HG03354 (cell line): ENCODE data around the gene FBRSL1.
"Not testable (repeated sequence)": the region's sequence is repeated elsewhere in the genome, so short reads cannot be mapped to it uniquely, and the experiment has no call there.

Experiments used
- ATAC-seq: cut with Tn5 transposase; IDR thresholded peaks from one replicate; pipeline ENCODE4 v1.9.1; 2021; ENCODE audit warnings: mild to moderate bottlenecking; ENCODE audit not compliant: unreplicated experiment, poor library complexity, severe bottlenecking

FBRSL1 gene

DNA sequence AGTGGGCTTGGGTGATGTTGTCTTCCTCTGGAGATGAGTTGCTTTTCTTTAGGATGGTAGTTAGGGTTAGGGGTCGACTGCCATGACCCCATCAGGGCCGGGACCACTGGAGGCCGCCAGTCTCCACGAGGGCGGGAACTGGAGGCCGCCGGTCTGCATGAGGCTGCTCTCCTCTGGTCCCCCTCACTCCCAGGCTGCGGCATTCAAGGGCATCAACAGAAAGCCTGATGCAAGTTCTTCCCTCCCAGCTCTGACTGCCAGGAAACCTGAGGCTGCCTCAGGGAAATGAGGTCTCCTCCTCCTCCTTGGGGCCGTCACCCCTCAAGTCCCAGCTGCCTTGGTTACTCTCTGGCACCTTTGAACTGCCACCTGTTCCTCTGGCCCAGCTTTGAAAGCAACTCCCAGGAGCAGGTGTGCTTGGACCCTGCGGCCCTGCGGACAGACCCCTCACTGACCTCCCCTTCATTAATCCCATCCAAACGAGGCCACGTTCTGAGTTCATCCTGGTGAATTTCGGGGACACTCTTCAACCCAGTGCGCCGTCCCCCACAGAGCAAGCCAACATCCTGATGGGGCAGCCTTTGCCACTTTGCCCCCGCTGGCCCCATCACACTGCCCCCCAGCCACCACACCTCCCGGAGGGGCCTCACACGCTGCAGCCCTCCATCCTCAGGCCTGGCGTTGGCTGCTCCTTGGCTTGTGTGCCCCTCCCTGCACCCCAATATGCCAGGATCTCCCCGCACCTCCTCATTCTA lies 37.2 kb upstream of the FBRSL1 start:
- ATAC-seq: no peak

DNA sequence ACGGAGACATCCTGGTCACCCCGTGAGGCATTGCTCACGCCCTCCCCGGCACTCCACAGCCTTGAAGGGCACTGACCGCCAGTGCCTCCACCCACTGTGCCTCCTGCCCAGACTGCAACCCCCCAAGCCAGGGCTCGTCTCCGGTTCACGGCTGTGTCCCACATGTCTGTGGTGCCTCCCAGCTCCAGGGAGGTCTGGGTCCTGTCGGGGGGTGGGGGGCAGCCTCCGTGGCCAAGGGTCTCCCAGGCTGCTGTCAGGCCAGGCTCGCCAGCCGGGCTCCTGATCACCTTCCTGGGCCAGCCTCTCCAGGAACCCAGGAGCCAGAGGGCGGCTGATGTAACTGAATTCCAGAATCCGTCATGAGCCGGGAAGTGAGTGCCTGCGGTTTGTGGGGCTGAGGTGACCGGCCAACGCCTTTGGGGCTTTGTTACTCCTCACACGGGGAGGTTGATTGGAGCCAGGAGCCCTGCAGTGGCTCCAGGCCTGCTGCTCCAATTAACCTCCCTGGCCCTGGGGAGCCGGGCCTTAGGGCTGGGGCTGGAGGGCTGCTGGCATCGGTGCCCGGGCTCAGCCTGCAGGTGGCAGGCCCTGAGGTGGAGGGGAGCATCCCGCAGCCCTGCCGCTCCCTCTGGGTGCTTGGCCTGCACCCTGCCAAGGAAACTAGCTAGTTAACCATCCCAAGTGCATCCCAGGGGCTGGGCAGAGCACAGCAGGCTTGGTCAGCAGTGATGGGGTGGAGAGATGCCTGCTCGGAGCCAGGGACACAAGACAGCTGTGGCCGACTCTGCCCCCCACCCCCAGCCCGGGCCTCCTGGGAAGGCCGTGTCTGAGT lies 36.4 kb upstream of the FBRSL1 start:
- no peak for ATAC-seq

DNA sequence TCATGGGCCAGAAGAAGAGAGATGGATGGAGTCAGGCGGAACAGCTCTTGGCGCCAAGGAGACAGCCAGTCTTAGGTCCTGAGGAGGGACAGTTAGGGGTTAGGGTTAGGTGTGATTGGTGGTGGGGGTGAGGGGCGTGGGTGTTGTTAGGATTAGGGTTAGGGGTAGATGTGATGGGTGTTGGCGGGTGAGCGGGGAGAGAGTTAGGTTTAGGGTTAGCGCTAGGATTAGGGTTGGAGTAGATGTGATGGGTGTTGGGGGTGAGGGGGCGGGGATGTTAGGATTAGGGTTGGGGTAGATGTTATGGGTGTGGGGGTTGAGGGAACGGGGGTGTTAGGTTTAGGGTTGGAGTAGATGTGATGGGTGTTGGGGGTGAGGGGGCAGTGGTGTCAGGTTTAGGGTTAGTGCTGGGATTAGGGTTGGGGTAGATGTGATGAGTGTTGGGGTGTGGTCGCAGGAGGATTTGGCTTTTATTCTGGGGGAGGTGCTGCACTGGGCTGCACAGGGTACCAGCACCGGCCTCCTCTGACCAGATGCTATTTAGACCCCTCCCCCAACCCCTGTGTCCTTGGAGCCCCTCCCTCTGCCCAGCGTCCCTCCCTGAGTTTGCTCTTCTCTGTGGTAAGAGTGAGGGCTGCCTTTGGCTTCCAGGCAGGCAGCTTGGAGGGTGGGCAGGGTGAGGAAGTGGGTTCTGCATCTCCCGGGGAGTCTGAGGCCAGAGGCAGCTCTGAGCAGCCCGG lies 35.6 kb upstream of the FBRSL1 start:
- ATAC-seq: no peak

DNA sequence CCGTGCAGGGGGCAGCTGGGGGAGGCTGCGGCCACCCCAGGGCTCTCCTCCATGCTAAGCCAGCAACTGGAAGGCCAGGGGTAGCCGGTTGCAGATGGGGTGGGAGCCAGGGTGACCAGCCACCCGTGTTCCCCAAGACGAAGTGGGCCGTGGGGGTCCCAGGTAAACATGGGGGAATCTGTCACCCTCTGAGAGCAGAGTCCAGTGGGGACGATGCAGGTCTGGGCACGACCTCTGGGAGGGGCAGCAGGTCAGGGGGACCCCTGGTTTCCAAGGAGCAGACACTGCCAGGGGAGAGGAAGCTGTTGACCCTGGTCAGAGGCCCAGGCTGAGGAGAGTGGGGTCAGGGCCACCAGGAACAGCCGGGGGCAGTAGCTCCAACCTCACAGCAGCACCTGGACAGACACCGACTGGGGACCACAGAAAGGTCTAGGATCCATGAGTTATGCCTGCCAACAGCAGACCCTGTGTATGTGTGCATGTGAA lies 35.0 kb upstream of the FBRSL1 start:
- ATAC-seq: no peak

DNA sequence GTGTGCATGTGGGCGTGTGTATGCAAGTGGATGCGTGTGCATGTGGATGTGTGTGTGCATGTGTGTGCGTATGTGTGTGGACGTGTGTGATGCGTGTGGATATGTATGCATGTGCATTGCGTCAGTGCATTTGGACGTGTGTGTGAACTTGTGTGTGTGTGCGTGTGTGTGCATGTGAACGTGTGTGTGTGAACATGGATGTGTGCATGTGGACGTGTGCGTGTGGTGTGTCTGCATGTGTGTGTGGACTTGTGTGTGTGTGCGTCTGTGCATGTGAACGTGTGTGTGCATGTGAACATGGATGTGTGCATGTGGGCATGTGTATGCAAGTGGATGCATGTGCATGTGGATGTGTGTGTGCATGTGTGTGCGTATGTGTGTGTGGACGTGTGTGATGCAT lies 34.4 kb upstream of the FBRSL1 start:
- no peak for ATAC-seq

DNA sequence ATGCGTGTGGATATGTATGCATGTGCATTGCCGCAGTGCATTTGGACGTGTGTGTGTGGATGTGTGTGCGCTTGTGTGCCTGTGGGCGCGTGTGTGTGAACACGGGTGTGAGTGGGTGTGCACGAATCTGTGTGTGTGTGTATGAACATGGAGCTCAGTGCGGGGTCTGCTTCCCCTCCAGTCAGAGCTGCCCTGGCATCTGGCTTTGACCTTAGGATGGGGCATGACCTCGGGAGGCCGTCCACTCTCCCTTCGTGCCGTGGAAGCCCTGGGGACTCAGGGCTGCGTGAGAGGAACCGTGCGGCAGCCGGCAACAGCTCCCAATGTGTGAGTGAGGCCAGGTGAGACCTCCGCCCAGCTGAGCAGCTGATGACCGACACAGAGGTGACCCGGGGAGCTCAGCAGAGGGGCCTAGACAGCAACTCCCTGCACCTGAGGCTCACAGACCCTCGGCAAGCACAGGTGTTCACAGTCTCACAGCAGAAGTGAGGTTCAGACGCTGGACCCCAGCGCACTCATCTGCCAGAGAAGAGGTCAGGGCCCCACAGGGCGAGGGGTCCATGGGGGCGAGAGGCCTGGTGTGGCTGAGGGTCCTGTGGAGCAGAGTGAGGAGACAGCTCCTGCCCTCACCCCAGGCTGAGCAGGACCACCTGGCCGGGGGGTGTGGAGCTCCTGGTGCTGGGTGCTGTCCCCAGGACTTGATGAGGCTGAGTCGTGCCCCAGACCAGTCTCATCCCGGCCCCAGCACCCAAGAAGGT lies 33.6 kb upstream of the FBRSL1 start:
- ATAC-seq: no peak

DNA sequence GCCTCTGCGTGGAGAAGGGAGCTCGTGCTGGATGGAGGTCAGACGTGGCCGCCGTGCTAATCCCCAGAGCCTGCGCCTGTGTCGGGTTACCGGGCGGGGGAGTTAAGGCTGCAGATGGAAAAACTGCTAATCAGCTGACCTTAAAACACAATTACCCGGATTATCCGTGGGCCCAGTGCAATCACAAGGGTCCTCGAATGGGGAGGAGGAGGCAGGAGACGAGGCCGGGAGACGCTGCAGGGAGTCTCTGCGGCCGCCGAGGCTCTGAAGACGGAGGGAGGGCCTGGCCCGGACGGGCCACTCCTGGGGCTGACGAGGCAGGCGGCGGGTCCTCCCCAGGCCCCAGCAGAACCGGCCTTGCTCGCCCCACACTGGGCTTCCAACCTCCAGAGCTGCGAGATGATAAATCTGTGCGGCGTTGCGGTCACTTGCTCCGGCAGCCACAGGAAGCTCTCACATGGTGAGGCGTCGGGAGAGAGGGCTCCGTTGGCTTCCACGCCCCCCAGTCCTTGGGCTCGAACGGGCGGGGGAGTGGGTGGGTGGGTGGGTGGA lies 32.9 kb upstream of the FBRSL1 start:
- no peak for ATAC-seq

DNA sequence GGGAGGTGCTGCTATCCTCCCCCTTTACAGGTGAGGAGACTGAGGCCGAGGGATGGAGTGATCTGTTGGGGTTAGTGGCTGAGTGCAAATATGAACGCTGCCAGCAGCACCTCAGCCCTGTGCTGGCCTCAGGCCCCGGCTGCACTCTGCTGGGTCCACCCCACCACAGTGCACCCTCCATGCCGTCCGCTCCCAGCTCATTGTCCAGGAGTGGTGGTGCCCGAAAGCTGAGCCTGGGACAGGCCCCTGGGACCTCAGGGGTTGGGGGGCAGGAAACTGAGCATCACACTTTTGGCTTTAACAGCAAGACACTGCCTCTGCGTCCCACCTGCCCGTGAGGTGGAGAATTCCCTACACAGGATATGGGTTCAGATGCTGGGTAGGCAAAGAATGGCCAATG lies 31.5 kb upstream of the FBRSL1 start:
- ATAC-seq: no peak

DNA sequence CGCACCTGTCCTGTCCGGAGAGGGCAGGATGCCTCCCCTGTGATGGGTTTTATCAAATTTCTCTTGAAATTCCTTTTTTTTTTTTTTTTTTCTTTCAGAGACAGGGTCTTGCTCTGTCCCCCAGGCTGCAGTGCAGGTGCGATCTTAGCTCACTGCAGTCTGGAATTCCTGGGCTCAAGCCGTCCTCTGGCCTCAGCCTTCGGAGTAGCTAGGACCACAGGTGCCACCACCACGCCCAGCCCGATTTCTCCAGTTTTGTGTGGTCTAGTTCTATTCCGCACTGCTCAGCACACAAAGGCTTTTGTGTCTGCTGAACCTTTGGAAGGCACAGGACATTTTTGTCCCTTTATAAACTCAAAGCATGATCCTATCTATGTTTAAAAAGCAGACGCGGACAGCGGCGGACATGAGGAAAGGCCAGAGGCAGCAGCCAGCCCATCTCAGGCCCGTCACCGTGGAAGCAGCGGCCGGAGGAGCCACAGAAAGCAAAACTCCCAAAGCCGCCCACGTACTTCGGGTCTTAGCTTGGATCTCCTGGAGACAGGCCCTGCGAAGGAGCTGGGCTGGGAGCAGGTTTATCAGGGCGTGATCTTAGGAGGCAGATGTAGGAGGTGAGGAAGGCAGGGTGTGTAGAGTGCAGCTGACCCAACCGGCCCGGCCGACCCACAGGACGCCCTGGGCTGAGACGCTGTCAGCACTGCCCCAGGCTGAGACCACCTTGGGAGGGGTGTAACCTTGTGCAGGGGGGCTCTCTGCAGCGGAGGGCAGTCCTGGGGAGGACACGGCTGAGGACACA lies 30.9 kb upstream of the FBRSL1 start:
- no peak for ATAC-seq

DNA sequence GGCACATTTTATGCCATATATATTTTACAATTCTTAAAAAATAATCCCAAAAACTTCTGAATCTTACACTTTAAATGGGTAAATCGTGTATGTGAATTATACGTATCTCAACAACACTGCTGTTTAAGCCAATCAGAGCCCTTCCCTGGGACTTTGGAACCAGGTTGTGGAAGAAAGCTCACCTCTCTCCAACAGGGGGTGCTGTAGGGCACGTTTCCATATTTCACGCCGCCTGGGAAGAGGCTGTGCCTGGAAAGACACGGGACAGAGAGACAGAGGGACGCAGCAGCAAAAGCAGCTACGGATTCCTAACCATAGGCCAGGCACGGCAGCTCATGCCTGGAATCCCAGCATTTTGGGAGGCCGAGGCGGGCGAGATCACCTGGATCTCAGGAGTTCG lies 29.4 kb upstream of the FBRSL1 start:
- no peak for ATAC-seq

DNA sequence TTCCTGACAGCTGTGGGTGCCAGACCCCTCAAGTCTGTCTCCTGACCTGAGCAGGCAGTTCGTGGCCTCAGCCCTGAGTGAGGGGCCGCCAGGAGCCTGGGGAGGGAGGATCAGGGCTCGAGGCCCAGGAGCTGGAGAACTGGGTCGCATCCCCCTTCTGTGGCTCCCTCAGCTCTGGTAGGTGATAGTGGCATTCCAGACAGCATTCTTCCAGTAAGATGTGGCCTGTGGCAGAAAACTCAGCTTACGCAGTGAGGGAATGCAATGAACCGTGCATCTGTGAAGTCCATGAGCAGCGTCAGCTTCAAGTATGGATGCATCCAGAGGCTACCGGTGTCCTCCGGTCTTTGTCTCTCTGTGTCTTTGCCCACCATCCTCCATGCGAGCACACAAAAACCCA lies 28.4 kb upstream of the FBRSL1 start:
- no peak for ATAC-seq

DNA sequence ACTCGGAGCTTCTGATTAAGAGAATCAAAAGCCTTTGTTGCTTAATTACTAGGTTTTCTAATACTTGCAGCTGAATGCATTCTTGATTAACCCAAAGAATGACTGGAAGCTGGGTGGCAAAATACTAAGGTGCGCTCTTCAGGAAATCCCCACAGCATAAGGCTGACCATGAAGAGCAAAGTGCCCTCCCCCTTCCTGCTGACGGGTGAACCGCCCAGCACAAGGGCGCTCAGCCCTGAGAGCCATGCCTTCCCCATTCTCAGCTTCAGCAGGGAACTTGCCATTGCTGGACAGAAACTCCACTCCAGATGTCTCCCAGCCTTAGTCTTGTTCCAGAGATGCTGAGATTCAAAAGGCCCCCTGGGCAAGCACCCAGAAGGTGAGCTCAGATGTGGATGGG lies 27.2 kb upstream of the FBRSL1 start:
- no peak for ATAC-seq

DNA sequence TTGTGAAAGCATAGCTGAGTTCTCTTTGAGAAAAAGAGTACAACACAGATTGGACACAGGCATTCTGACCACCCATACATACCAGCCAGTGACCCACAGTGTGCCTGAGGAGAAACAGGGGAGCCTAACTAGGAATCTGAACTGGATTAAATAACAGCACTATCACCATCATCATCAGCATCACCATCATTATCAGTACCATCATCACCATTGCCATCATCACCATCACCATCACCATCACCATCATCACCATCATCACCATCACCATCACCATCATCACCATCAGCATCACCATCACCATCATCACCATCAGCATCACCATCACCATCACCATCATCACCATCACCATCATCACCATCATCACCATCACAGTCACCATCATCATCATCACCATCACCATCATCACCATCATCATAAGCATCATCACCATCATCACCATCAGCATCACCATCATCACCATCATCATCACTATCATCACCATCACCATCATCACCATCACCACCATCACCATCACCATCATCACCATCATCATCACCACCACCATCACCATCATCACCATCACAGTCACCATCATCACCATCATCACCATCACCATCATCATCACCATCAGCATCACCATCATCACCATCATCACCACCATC lies 26.5 kb upstream of the FBRSL1 start:
- not testable (repeated sequence) for ATAC-seq

DNA sequence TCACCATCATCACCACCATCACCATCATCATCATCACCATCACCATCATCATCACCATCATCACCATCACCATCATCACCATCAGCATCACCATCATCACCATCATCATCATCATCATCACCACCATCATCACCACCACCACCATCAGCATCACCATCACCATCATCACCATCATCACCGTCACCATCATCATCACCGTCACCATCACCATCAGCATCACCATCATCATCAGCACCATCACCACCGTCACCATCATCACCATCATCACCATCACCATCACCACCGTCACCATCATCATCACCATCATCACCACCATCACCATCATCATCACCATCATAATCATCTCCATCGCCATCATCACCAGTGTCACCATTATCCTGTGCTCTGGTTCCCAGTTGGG lies 25.6 kb upstream of the FBRSL1 start:
- not testable (repeated sequence) for ATAC-seq

DNA sequence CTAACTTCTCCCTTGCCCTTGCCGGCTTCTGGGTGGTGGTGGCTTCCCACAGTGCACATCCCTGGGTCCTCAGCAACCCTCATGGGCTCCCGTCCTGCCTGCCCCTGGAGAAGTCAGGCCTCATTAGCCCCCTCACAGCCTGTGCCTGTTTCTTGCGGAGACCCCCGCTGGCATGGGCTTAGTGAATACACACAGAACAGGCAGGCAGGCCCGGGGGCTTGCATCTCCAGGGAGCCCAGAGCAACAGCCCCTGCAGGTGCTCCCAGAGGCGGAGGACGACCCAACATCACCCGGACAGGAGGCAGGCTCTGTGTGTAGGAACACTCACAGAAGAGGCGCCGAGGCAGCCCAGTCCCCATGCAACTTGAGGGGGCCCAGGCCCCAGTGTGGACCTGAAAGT lies 25.1 kb upstream of the FBRSL1 start:
- no peak for ATAC-seq

DNA sequence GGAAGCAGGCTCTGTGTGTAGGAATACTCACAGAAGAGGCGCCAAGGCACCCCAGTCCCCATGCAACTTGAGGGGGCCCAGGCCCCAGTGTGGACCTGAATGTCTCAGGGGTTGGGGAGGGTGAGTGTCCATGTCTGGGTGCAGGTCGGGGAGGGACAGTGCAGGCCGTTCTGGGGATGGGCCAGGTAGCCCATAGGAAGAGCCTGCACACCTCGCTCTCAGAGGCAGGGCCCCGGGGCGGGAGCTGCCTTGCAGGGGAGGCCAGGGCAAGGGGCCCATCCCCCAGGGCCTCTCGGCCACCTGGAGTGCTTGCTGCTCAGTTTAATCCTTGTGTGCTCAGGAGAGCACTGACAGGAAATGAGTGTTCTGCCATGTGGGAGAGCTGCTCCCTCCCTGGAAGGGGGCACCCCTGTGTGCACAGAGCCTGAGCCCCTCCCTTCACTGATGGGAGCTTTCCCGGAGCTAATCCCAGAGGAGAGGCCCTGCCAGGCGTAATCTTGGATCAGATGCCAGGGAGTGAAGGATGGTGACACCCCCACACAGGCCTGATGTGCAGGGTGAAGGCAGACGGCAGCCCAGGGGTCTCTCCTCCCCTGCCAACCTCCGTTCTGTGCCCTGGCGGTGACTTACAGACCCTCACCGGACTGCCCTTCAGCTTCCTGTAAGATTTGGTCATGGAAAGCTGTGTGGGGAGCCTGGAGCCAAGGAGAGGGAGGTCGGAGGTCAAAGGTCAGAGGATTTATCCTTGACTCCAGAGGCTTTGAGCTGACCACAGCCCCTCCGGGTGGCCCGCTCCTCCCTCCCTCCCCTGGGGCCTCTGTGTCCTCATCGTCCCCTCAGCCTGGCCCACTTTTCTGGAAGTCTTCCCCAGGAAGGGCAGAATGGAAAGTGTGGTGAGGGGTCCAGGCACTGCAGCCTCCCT lies 24.4 kb upstream of the FBRSL1 start:
- ATAC-seq: no peak
